NCI-H82 (cell line): Measurements from ENCODE around the gene CIRBP.

Experiments used
- DNase-seq: peaks from one replicate; lab custom pipeline; 2025; lab: John Stamatoyannopoulos, UW

Gene CIRBP

DNA sequence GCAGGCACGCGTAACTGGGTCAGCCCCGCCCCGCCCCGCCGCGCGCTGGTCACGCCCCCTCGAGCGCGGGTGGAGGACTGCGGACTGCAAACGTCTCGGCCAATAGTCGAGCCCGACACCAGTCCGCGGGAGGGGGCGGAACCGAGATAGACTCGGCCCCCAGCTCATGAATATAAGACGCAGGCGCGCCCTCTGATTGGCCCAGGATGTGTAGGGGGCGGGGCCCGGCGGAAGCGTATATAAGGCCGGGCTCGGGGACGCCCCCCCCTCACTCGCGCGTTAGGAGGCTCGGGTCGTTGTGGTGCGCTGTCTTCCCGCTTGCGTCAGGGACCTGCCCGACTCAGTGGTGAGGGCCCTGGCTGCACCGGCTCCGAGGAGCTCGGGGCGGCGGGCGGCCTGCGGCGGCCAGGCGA is at the start of gene CIRBP:
Gene CIRBP (plus strand): TSS at position 268 of the 413 bp plus-strand sequence. CDS start 1,602 bp downstream, outside the sequence.
- peak; percentile 99 for DNase-seq

DNA sequence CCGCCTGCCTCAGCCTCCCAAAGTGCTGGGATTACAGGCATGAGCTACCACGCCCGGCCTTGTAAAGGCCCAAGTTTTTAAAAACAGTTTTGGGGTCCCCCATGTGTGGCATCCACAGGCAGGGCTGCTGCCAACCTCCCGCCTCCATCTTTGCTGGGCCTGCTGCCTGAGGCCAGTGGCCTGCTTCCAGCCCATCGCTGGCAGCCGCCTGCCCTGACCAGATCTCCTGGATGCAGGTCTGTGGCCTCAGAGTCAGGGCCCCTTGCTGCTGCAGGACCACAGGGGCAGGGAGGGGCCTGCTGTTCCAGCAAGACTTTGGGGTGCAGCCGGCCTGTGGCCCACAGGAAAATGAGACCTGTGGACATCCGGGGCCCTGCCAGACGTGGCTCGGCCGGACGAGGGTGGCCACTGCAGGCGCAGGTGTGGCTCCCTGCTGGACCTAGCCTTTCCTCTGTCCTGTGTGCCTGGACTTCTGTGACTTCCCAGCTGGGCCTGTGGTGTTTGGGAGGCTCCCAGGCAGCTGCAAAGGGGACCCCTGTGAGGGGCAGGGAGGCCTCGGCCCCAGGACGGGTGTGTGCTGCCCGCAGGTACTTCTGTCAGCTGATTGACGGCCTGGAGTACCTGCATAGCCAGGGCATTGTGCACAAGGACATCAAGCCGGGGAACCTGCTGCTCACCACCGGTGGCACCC is 49.2 kb upstream of the CIRBP start:
- DNase-seq, result no peak

- peak; percentile 75 for DNase-seq
Observed at GRCh38 chr19:1220477-1220930, 48.6 kb upstream of the CIRBP start.

GRCh38 chr19:1220976-1221903 is 47.9 kb upstream of the CIRBP start:
- peak; percentile 17 for DNase-seq

- DNase-seq, result no peak
Observed at GRCh38 chr19:1221904-1222255, 47.3 kb upstream of the CIRBP start.

- DNase-seq, result peak; percentile 30
Observed at GRCh38 chr19:1222394-1222793, 46.7 kb upstream of the CIRBP start.

DNA sequence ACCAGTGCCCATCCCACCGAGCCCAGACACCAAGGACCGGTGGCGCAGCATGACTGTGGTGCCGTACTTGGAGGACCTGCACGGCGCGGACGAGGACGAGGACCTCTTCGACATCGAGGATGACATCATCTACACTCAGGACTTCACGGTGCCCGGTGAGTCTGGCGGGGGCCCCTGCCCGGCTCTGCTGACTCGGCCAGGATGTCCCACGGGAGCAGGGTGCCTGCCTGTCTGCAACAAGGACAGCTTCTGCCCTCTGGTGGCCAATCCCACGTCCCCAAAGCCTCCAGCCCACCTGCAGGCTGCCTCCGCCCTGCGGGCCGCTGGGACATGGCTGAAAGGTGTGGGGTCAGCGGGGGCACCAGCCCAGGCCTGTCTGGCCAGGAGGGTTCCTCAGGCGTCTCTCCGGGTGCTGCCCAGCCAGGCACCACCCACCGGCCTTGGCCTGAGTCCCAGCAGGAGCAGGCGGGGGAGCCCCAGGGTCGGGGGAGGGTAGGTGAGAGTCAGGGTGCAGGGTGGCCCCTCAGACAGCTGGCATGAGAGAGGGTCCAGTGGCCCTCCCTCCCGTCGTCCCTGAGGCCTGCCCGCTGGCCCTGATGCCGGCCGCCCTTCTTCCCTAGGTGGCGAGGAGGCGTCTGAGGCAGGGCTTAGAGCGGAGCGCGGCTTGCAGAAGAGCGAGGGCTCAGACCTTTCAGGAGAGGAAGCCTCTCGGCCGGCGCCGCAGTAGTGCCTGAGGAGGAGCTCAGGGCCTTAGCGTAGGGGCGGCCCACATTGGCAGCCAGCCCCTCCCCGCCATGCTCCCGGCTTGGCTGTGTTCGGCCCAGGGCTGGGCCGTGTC is 45.9 kb upstream of the CIRBP start:
- DNase-seq, result peak; percentile 46

- no peak for DNase-seq
Observed at GRCh38 chr19:1224047-1224825, 44.9 kb upstream of the CIRBP start.

GRCh38 chr19:1224847-1225246 is 44.3 kb upstream of the CIRBP start:
- DNase-seq, result no peak

DNA sequence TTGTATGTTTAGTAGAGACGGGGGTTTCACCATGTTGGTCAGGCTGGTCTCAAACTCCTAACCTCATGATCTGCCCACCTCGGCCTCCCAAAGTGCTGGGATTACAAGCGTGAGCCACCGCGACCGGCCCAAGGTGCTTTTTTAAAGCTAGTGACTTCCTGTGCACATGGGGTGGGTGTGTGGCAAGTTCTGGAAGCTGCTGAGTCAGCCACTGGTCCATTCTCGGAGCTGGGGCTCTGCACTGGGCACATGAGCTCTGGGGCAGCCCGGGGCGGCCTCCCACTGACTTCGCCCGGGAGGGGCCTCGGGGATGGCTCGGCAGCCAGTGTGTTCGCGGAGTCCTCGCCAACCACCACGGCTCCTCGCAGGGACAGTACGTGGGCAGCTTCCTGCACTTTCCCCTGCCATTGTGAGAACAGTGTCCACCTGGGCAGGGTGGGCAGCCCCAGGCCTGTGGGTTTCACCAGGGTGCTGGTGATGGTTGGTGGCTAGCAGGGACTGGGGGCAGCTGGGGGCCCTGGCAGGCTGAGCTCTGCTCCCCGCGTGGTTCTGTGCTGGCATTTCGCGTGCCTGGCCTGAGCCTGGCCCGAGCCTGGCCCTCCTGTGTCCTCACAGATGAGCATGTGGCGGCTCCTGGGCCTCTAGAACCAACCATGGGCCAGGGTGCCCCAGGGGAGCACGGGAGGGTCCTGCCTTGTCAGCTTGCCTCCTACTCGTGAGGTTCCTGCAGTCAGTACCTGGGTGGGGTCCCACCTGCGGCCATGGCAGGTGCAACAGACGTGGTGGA is 43.5 kb upstream of the CIRBP start:
- DNase-seq, result no peak

DNA sequence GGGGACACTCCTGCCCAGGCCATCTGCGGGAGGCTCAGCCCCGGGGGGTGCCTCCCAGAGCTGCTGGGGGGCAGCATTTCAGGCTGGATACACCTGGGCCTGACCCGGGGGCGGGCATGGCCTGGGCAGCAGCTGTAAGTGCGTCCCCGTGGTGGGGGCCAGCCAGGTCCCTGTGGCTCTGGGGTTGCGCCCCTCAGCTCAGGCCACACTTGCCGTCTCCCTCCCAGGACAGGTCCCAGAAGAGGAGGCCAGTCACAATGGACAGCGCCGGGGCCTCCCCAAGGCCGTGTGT is 43.0 kb upstream of the CIRBP start:
- no peak for DNase-seq

DNA sequence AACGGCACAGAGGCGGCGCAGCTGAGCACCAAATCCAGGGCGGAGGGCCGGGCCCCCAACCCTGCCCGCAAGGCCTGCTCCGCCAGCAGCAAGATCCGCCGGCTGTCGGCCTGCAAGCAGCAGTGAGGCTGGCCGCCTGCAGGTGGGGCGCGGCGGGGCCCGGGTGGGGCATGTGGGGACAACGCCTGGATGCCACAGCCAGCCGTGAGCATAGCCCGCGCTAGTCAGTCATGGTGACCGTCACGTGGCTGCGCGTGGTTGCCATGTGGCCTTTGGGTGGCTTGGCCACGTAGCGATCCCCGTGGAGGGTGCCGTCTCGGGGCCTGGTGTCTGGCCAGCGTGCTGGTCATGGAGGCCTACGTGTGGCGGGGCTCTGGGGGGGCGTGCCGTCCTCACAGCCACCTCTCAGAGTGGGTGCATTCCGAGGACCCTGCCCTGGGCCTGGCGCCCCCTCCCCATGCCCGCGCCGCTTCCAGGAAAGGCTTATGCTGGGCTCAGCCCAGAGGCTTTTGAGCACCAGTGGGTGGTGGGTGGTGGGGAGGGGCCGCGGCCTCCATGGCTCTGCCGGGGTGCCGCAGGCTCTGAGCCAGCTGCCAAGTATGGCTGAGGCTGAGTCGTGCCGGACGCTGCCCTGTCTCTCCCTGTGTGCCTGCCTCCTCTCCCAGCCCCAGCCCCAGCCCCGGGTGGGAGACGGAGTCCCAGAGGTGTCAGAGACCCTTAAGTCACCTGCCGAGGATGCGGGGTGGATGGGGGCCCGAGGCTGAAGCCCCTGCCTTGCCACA is 42.4 kb upstream of the CIRBP start:
- no peak for DNase-seq

- DNase-seq, result no peak
Observed at GRCh38 chr19:1227304-1228054, 41.7 kb upstream of the CIRBP start.

DNA sequence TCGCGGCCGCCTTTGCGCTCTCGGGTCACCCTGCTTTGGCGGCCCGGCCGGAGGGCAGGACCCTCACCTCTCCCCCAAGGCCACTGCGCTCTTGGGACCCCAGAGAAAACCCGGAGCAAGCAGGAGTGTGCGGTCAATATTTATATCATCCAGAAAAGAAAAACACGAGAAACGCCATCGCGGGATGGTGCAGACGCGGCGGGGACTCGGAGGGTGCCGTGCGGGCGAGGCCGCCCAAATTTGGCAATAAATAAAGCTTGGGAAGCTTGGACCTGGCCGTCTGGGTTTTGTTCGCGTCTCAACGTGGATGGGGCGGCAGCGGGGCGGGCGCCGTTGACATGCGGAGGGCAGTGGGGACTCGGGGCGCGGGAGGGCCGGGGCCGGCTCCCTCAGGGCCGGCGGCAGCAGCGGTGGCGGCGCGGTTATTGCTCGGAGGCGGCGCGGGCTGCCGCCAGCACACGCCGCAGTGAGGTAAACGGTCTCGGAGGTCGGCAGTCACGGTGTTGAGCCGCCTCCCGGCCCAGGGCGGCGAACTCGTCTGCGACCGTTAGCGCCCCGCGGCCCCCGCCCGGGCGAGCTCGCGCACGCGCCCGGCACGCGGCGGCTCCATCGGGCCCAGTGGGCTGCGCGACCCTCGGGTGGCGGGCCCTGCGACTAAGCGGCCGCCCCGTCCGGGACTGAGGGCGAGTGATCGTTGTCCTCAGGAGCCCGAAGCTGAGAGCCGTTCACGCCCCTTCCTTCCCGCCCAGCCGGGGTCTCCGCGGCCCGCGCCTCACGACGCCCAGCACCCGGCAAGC is 40.8 kb upstream of the CIRBP start:
- no peak for DNase-seq

DNA sequence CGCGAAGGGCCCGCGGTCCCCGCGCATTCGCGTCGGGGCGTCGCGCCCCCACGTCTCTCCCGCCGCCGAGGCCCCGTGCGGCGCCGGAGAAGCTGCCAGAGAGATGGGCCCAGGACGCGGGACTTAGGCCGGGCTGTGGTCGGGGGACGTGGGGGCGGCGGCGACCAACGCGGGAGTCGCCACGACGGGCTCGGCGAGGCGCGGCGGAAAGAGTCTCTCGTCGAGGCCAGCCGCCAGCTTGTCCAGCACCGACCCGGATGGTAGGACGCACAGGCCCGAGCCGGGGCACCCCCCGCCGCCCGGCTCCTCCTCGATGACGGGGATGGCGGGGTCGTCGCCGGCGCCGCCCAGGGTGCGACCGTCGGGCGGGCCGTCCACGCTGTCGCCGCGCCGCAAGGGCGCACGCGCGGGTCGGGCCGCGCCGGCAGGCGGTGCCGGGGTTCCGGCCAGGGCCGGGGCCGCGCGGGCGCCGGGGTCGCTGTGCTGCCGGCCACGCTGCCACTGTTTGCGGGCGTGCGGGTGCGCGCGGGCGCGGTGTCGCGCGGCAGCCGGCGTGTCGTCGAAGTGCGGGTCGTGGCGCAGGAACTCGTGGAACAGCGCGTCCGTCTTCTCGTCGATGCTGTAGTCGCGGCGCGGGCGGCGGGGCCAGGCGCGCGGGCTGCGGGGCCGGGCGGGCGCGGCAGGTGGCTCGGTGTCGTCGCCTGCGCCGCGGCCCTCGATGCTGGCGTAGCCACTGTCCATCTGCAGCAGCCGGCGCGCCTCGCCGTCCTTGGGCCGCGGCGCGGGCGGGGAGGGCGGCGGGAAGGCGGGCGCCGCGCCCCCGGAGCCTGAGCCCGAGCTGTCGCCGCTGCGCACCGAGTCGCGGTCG is 39.8 kb upstream of the CIRBP start:
- no peak for DNase-seq

- DNase-seq, result no peak
Observed at GRCh38 chr19:1229924-1230782, 39.0 kb upstream of the CIRBP start.
